Renal pelvis (tissue), 4 donors: ENCODE data around the gene PDE4A. TPM values are rescaled to one million over a fixed set of nuclear protein-coding genes. Genes with fewer than 3 reads are reported as not detected.

Experiments
- DNase-seq: peaks from one replicate; pipeline ENCODE4 v3.0.0-alpha.2; 2013
- polyA plus RNA-seq, 3 donors: library from polyadenylated mRNA; unstranded; fragments of 120-200 nt; gene quantifications; one replicate each; pipeline ENCODE4 v1.2.1, GENCODE V29; 2013; ENCODE audit not compliant: insufficient read length in 3 of 3

PDE4A gene
- polyA plus RNA-seq, 3 donors, result 2.0 to 2.6 (median 2.1) TPM

DNA sequence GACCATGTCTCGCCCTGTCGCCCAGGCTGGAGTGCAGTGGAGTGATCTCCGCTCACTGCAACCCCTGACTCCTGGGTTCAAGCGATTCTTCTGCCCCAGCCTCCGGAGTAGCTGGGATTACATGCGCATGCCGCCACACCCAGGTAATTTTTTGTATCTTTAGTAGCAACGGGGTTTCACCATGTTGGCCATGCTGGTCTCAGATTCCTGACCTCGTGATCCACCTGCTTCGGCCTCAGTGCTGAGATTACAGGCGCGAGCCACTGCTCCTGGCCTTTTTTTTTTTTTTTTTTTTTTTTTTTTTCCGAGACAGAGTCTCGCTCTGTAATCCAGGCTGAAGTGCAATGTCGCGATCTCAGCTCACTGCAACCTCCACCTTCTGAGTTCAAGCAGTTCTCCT is 87.7 kb downstream of the PDE4A start:
- no peak for DNase-seq

DNA sequence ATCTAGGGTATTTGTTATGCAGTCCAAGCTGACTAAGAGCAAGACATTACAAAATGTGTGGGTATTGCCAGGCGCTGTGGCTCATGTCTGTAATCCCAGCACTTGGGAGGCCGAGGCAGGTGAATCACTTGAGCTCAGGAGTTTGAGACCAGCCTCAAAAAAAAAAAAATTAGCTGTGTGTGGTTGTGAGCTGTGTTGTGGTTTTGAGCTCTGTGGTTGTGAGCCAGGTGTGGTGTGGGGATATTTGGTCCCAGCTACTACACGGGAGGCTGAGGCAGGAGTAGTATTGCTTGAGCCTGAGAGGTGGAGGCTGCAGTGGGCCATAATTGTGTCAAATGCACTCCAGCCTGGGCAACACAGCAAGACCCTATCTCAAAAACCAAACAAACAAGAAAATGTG is 88.4 kb downstream of the PDE4A start:
- DNase-seq, result no peak

DNA sequence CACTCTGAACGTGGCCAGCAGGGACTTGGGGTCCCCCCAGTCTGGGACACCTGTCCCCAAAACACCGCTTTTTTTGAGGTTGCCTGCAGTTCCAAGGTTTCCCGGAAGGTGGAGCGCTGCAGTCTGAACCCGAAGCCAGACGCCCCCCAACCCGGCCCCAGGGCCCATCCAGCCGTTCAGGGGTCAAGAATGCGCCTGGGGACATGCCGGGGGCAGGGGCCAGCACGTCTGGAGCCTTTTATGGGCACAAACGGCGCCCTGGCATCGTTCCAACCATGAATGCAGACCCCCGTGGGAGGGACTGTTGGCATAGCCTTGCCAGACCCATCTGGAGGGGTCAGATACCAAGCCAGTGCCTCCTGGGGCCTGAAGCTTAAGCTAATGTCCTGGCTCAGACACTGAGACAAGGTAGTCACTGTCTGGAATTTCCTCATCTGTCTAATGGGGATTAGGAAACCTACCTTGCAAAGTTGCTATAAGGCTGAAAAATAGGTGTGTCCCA is 90.0 kb downstream of the PDE4A start:
- no peak for DNase-seq

DNA sequence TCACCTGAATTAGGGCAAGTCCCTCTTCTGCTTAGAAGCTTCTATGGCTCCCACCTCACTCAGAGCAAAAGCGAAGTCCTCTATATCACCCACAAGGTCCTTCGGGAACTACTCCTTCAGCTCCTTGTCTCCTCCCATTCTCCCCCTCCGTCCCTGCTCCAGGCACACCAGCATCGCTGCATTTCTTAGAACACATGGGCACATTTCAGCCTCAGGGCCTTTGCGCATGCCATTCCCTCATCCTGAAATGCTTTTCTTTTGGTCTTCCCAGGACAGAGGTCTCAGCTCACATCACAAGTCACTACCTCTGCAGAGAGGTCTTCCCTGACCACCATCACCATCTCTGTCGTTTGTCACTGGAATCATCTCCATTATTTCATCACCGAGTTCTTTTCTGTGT is 92.9 kb downstream of the PDE4A start:
- no peak for DNase-seq

DNA sequence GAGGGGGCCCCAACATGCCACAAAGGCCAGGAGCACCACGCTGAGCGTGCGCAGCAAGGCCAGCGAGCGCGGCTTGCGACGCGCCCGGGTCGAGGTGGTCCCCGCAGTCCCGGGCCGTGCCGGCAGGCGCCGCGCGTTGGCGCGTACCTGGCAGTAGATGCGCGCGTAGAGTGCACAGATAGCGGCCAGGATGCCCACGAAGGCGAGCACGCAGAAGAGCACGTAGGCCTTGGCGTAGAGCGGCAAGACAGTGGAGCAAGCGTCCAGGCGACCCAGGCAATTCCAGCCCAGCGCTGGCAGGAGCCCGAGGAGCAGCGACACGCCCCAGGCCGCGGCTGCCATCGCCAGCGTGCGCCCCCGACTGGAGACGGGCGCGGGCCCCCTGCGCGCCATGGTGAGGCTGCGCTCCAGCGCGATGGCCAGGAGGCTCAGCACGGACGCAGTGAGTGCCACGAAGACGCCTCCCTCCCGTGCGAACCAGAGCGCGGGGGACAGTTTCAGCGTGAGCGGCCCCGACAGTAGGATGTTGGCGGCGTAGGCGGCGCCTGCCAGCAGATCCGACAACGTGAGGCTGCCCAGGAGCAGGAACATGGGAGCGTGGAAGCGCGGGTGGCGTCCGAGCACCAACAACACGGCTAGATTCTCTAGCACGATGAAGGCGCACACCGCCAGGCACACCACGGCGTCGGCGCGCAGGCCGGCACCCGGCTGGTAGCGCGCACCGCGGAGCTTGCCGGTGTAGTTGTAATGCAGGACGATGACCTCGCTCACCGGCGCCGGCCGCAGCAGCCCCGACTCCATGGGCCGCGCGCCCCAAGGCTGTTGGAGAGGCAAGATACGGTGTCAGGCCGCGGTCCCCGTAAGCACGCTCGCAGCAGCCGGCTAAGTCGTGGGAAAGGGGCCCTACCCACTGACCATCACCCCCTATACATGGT is 94.1 kb downstream of the PDE4A start:
- DNase-seq, result no peak

DNA sequence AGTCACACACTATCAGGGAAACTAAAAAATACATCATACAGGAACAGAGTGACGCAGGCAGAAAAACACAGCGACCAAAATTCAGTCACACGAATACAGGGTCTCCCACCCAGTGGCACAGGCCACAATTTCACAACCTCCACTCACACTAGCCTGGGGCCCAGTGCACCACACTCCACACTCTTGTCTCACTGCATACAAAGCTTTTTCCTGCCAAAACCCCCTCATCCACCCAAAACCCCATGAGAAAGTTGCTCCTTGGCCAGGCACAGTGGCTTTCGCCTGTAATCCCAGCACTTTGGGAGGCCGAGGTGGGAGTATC is 95.7 kb downstream of the PDE4A start:
- no peak for DNase-seq

DNA sequence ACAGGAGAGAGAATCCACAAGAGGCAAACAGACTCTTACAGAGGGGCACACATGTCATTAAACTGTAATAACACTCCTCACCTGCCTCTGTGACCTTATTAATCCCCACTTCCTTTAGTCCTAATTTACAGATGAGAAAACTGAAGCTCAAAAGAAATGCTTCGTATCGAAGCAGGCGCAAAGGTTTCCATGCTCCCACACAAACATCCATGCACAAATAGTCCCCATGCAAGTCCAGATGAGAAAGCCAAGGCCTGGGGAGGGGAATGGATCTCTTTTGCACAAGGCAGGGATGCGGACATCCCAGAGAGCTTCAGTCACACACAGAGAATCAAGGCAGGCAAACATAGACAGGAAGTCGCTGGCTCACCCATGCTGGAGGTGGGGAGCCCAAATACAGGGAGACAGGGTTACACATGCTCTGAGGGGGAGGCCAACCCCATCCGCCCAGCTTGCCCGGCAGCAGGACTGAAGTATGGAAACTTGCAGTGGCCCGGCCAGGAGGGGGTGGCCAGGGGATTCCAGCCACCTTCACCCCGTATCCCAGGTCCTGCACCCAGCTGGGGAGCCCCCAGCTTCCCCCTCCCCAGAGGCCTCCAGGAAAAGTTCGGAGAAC is 96.4 kb downstream of the PDE4A start:
- no peak for DNase-seq

DNA sequence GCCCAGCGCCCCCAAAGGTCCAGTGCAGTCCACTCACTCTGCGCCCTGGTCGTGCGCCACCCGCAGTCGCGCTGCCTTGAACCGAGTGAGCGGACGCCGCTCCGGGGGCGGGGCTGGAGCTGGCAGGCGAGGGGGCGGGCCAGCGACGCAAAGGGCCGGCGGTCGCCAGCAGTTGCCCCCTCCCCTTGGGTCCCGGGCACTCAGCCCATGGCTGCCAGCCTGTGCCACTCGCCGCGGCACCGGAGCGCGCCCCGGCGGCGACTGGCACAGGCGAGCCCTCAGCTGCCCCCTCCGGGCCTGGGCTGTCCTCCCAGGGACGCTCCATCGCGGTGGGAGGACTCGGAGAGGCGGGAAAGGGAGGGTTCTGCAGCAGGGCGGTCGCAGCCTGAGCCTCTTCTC is 97.0 kb downstream of the PDE4A start, which contains the start of gene S1PR5:
Gene S1PR5 (minus strand): TSS at position 87 of the 399 bp plus-strand sequence. CDS start 2,436 bp downstream, outside the sequence.
- no peak for DNase-seq

DNA sequence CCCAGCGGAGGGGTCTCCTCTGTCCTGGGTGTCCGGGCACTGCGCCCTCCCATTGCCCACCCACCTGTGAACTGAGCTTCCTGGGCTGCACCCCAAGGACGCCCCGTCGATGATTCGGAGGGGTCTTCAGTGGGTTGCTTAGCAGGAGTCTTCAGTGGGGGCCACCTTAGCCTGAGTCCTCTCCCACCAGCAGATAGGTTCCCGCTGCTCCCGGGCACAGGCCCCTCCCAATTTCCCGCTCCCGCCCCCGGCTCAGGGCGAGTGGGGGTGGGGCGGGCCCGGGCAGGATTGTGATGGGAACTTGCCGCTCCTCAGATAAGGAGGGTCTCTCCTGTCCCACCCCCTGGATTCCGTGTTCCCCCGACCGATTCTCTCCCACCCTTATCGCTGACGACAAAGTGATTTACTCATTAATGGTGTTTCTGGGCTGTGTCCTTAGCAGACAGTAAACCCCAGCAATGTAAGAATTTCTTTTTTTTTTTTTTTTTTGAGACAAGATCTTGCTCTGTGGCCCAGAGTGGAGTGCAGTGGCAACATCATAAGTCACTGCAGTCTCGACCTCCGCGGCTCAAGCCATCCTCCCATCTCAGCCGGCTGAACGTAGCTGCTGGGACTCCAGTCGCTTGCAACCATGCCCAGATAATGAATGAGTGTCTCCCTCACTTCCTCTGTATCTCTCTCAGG is 97.6 kb downstream of the PDE4A start:
- no peak for DNase-seq

DNA sequence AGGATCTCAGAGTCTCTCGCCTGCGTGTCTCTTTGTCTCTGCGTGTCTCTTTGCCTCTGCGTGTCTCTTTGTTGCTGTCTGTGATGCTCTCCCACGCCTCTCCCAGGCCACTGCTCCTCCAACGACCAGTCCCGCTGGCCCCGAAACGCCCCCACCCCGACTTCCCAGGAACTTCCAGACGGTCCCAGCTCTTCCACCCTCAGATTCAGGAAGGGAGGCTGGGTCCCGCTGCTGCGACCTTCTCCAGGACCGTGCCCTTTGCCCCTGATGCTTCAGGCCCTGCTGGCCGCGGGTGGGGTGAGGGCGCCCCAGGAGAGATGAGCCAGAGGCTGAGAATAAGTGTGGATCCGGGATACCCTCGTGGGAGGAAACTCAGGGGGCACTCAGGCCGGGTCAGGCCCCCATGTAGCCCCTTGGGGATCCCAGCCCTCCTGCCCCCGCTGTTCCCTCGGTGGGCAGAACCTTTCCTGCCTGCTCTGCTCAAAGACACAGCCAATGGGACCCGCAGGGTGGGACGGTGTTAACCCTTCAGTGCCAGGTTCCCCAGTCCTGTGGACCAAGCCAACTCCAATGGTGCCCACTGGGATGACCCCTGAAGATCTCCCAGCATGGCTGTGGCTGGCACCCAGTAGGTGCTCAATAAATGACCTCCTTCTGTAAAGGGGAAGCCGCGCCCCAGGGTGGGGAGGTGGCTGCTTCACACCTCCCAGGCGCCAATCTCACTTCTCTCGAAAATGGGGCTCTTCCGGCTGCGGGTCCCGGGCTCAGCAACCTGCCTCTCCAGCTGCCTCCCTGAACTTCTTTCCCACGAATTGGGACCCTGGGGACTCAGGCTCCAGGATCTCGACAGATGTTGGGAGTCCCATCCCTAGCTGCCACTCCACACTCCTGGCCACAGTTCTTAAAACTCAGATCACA is 98.4 kb downstream of the PDE4A start:
- DNase-seq, result no peak

Other genes starting within 250 kb of the PDE4A start
- 100 to 1,000 TPM; 102 to 125 (median 107) TPM for gene DNMT1, start 225.6 kb upstream of the PDE4A start, polyA plus RNA-seq
- 10 to 100 TPM; 12.1 to 13.5 (median 12.3) TPM for gene S1PR2, start 189.2 kb upstream of the PDE4A start, polyA plus RNA-seq
- gene MRPL4, start 168.3 kb upstream of the PDE4A start, polyA plus RNA-seq, result 10 to 100 TPM; 47.5 to 58.3 (median 58.1) TPM
- 1 to 10 TPM; 5.0 to 6.6 (median 5.6) TPM for gene ICAM1, start 149.4 kb upstream of the PDE4A start, polyA plus RNA-seq
- gene ICAM4, start 133.6 kb upstream of the PDE4A start, polyA plus RNA-seq, result under 1 TPM; 0.49 to 0.62 (median 0.53) TPM
- under 1 TPM in 2 of 3 donors, not detected in 1; 0.10 to 0.17 TPM for gene ICAM5, start 130.6 kb upstream of the PDE4A start, polyA plus RNA-seq
- gene ZGLP1, start 110.7 kb upstream of the PDE4A start, polyA plus RNA-seq, result 10 to 100 TPM in 1 of 3 donors, 1 to 10 TPM in 2; 5.8 to 10.2 (median 7.5) TPM
- gene FDX2, start 104.5 kb upstream of the PDE4A start, polyA plus RNA-seq, result 10 to 100 TPM; 18.9 to 25.4 (median 22.1) TPM
- gene RAVER1, start 87.0 kb upstream of the PDE4A start, polyA plus RNA-seq, result 10 to 100 TPM; 31.9 to 43.4 (median 37.1) TPM
- gene ICAM3, start 80.9 kb upstream of the PDE4A start, polyA plus RNA-seq, result 10 to 100 TPM in 1 of 3 donors, 1 to 10 TPM in 2; 8.6 to 10.0 (median 9.9) TPM
- gene TYK2, start 40.0 kb upstream of the PDE4A start, polyA plus RNA-seq, result 100 to 1,000 TPM; 115 to 155 (median 151) TPM
- gene CDC37, start 17.0 kb upstream of the PDE4A start, polyA plus RNA-seq, result 100 to 1,000 TPM; 166 to 183 (median 170) TPM
- gene KEAP1, start 82.8 kb downstream of the PDE4A start, polyA plus RNA-seq, result 10 to 100 TPM; 73.5 to 81.5 (median 74.1) TPM
- 1 to 10 TPM; 1.2 to 1.4 (median 1.2) TPM for gene S1PR5, start 96.9 kb downstream of the PDE4A start, polyA plus RNA-seq
- 10 to 100 TPM; 34.8 to 39.1 (median 35.1) TPM for gene ATG4D, start 123.4 kb downstream of the PDE4A start, polyA plus RNA-seq
- 10 to 100 TPM; 31.4 to 39.5 (median 38.4) TPM for gene KRI1, start 145.5 kb downstream of the PDE4A start, polyA plus RNA-seq
- 10 to 100 TPM in 1 of 3 donors, 1 to 10 TPM in 2; 8.5 to 12.4 (median 8.9) TPM for gene CDKN2D, start 148.4 kb downstream of the PDE4A start, polyA plus RNA-seq
- 10 to 100 TPM; 43.2 to 60.3 (median 58.5) TPM for gene AP1M2, start 166.8 kb downstream of the PDE4A start, polyA plus RNA-seq
- 100 to 1,000 TPM; 184 to 215 (median 189) TPM for gene SLC44A2, start 205.0 kb downstream of the PDE4A start, polyA plus RNA-seq
- 100 to 1,000 TPM; 288 to 368 (median 331) TPM for gene ILF3, start 233.8 kb downstream of the PDE4A start, polyA plus RNA-seq